ENCODE data around the gene PARN.

GRCh38 chr16:14392960-14393359 is 237.1 kb downstream of the PARN start:
- TF ChIP-seq CTCF (IDR thresholded peaks at IDR 0.05) (no peak), POLR2A (IDR thresholded peaks at IDR 0.05) (no peak)
